Measurements from ENCODE around the gene ADGRL3. TPM values are rescaled to one million over a fixed set of nuclear protein-coding genes. Genes with fewer than 3 reads are reported as not detected.
"Not testable (repeated sequence)": the region's sequence is repeated elsewhere in the genome, so short reads cannot be mapped to it uniquely, and the experiment has no call there.

Gene ADGRL3
- total and polyA plus RNA-seq, 4 donors = 0.39 to 59.9 (median 2.9) TPM

DNA sequence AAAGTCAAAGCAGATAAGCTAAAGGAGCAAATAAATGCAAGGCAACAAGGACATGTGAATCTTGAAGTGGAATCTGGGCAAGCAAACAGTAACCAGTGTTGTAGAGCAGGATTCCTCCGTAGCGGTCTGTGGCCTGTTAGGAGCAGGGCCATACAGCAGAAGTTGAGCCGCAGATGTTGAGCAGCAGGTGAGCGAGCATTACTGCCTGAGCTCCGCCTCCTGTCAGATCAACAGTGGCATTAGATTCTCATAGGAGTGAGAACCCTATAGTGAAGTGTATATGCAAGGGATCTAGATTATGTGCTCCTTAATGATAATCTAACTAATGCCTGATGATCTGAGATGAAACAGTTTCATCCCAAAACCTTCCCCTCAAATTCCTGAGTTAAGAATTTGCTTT is 550.7 kb downstream of the ADGRL3 start:
- peaks cover 0 to 2% (median 0%) of the 10 kb centered on the region in 4 donors for H3K9me3 ChIP-seq (ENCODE audit: control insufficient read depth in 4 of 4, insufficient read depth in 3 of 4, low read length in 3 of 4)
- TF ChIP-seq, protein P1, sequence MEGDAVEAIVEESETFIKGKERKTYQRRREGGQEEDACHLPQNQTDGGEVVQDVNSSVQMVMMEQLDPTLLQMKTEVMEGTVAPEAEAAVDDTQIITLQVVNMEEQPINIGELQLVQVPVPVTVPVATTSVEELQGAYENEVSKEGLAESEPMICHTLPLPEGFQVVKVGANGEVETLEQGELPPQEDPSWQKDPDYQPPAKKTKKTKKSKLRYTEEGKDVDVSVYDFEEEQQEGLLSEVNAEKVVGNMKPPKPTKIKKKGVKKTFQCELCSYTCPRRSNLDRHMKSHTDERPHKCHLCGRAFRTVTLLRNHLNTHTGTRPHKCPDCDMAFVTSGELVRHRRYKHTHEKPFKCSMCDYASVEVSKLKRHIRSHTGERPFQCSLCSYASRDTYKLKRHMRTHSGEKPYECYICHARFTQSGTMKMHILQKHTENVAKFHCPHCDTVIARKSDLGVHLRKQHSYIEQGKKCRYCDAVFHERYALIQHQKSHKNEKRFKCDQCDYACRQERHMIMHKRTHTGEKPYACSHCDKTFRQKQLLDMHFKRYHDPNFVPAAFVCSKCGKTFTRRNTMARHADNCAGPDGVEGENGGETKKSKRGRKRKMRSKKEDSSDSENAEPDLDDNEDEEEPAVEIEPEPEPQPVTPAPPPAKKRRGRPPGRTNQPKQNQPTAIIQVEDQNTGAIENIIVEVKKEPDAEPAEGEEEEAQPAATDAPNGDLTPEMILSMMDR (IDR thresholded peaks at IDR 0.05; ENCODE audit: control extremely low read depth, extremely low read depth) = no peak
- WGBS, 2 donors = 84 to 93% methylated on average over 5 of the region's 5 CpGs
- DNase-seq (no peak), ATAC-seq (ENCODE audit: insufficient read depth, low FRiP score) (no peak)
- H3K36me3 ChIP-seq (ENCODE audit: control insufficient read depth in 4 of 4, insufficient read depth in 4 of 4, low read length in 4 of 4) = no peaks in the 10 kb centered on the region
- no peak overlapping the region for H3K4me3 ChIP-seq
- no peaks in the 10 kb centered on the region for H3K27me3 ChIP-seq (ENCODE audit: control insufficient read depth in 3 of 3, insufficient read depth in 3 of 3, low read length in 2 of 3)
- H3K27ac ChIP-seq (ENCODE audit: low read depth in 1 of 2, low read length in 1 of 2) = no peak overlapping the region
- no peak overlapping the region for H3K9ac ChIP-seq (ENCODE audit: insufficient read depth in 1 of 2, low read length in 2 of 2)
- H3K4me1 ChIP-seq (ENCODE audit: control insufficient read depth in 5 of 5, insufficient read depth in 5 of 5, low read length in 5 of 5) = no peaks in the 10 kb centered on the region

DNA sequence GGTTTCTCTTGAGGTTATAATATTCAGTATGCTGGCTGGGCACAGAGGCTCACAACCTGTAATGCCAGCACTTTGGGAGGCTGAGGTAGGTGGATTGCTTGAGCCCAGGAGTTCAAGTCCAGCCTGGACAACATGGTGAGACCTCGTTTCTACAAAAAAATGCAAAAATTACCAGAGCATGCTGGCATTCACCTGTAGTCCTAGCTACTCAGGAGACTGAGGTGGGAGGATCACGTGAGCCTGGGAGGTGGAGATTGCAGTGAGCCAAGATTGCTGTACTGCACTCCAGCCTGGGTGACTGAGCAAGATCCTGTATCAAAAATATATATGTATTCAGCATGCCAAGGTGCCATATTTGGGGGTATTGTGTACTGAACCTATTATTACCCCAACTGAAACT is 552.5 kb downstream of the ADGRL3 start:
- Histone ChIP-seq H3K9ac (ENCODE audit: insufficient read depth in 1 of 2, low read length in 2 of 2) (no peak overlapping the region), H3K27me3 (ENCODE audit: control insufficient read depth in 3 of 3, insufficient read depth in 3 of 3, low read length in 2 of 3) (no peaks in the 10 kb centered on the region), H3K36me3 (ENCODE audit: control insufficient read depth in 4 of 4, insufficient read depth in 4 of 4, low read length in 4 of 4) (no peaks in the 10 kb centered on the region), H3K27ac (ENCODE audit: low read depth in 1 of 2, low read length in 1 of 2) (no peak overlapping the region), H3K4me3 (no peak overlapping the region), H3K9me3 (ENCODE audit: control insufficient read depth in 4 of 4, insufficient read depth in 3 of 4, low read length in 3 of 4) (peaks cover 0 to 2% (median 0%) of the 10 kb centered on the region in 4 donors), H3K4me1 (ENCODE audit: control insufficient read depth in 5 of 5, insufficient read depth in 5 of 5, low read length in 5 of 5) (no peaks in the 10 kb centered on the region)
- ATAC-seq (ENCODE audit: insufficient read depth, low FRiP score) (no peak), DNase-seq (no peak)
- WGBS, 2 donors = 74 to 88% methylated on average over 2 of the region's 2 CpGs
- TF ChIP-seq, protein P1 (IDR thresholded peaks at IDR 0.05; ENCODE audit: control extremely low read depth, extremely low read depth) = no peak

DNA sequence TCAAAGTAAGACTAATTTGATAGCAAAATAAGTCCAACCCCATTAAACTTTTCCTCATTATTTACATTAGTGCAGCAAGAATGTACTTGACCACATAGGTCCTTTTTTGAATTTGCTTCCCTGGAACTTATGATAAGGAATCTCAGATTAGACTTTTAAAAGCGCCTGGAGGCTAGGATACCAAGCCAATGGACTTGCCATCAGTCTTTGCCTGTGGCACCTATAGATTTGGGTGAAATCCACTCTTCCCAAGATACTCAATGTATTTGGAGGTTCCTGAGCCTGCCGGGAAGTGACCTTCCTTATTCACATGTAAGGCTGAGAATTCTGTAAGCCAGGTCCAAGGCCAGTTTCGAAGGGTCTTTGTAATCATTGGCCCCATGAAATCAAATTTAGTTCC is 553.6 kb downstream of the ADGRL3 start:
- 84 to 90% methylated on average over 3 of the region's 3 CpGs for WGBS, 2 donors
- H3K9ac ChIP-seq (ENCODE audit: insufficient read depth in 1 of 2, low read length in 2 of 2) = no peak overlapping the region
- H3K27ac ChIP-seq (ENCODE audit: low read depth in 1 of 2, low read length in 1 of 2) = no peak overlapping the region
- no peaks in the 10 kb centered on the region for H3K27me3 ChIP-seq (ENCODE audit: control insufficient read depth in 3 of 3, insufficient read depth in 3 of 3, low read length in 2 of 3)
- no peak for ATAC-seq (ENCODE audit: insufficient read depth, low FRiP score)
- no peak for DNase-seq
- TF ChIP-seq, protein P1 (IDR thresholded peaks at IDR 0.05; ENCODE audit: control extremely low read depth, extremely low read depth) = no peak
- H3K36me3 ChIP-seq (ENCODE audit: control insufficient read depth in 4 of 4, insufficient read depth in 4 of 4, low read length in 4 of 4) = no peaks in the 10 kb centered on the region
- peaks cover 0 to 2% (median 0%) of the 10 kb centered on the region in 4 donors for H3K9me3 ChIP-seq (ENCODE audit: control insufficient read depth in 4 of 4, insufficient read depth in 3 of 4, low read length in 3 of 4)
- H3K4me3 ChIP-seq = no peak overlapping the region
- no peaks in the 10 kb centered on the region for H3K4me1 ChIP-seq (ENCODE audit: control insufficient read depth in 5 of 5, insufficient read depth in 5 of 5, low read length in 5 of 5)

DNA sequence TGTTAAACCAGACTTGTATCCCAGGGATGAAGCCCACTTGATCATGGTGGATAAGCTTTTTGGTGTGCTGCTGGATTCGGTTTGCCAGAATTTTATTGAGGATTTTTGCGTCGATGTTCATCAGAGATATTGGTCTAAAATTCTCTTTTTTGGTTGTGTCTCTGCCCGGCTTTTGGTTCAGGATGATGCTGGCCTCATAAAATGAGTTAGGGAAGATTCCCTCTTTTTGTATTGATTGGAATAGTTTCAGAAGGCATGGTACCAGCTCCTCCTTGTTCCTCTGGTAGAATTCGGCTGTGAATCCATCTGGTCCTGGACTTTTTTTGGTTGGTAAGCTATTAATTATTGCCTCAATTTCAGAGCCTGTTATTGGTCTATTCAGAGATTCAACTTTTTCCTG is 556.8 kb downstream of the ADGRL3 start:
- ATAC-seq (ENCODE audit: insufficient read depth, low FRiP score); H3K9ac ChIP-seq (ENCODE audit: insufficient read depth in 1 of 2, low read length in 2 of 2); H3K27me3 ChIP-seq (ENCODE audit: control insufficient read depth in 3 of 3, insufficient read depth in 3 of 3, low read length in 2 of 3); H3K27ac ChIP-seq (ENCODE audit: low read depth in 1 of 2, low read length in 1 of 2); H3K36me3 ChIP-seq (ENCODE audit: control insufficient read depth in 4 of 4, insufficient read depth in 4 of 4, low read length in 4 of 4); H3K4me1 ChIP-seq (ENCODE audit: control insufficient read depth in 5 of 5, insufficient read depth in 5 of 5, low read length in 5 of 5); H3K4me3 ChIP-seq; DNase-seq; H3K9me3 ChIP-seq (ENCODE audit: control insufficient read depth in 4 of 4, insufficient read depth in 3 of 4, low read length in 3 of 4): not testable (repeated sequence)
- 75 to 96% methylated on average over 5 of the region's 5 CpGs for WGBS, 2 donors

DNA sequence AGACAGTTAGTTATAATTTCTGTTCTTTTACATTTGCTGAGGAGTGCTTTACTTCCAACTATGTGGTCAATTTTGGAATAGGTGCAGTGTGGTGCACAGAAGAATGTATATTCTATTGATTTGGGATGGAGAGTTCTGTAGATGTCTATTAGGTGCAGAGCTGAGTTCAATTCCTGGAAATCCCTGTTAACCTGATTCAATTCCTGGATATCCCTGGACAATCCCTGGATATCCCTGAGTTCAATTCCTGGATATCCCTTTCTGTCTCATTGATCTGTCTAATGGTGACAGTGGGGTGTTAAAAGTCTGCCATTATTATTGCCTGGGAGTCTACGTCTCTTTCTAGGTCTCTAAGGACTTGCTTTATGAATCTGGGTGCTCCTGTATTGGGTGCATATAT is 557.9 kb downstream of the ADGRL3 start:
- not testable (repeated sequence) for H3K4me3 ChIP-seq; H3K36me3 ChIP-seq (ENCODE audit: control insufficient read depth in 4 of 4, insufficient read depth in 4 of 4, low read length in 4 of 4); DNase-seq; H3K27ac ChIP-seq (ENCODE audit: low read depth in 1 of 2, low read length in 1 of 2); ATAC-seq (ENCODE audit: insufficient read depth, low FRiP score); H3K4me1 ChIP-seq (ENCODE audit: control insufficient read depth in 5 of 5, insufficient read depth in 5 of 5, low read length in 5 of 5); H3K9ac ChIP-seq (ENCODE audit: insufficient read depth in 1 of 2, low read length in 2 of 2); H3K9me3 ChIP-seq (ENCODE audit: control insufficient read depth in 4 of 4, insufficient read depth in 3 of 4, low read length in 3 of 4); H3K27me3 ChIP-seq (ENCODE audit: control insufficient read depth in 3 of 3, insufficient read depth in 3 of 3, low read length in 2 of 3)
- 80 to 93% methylated on average over 1 of the region's 1 CpG for WGBS, 2 donors

DNA sequence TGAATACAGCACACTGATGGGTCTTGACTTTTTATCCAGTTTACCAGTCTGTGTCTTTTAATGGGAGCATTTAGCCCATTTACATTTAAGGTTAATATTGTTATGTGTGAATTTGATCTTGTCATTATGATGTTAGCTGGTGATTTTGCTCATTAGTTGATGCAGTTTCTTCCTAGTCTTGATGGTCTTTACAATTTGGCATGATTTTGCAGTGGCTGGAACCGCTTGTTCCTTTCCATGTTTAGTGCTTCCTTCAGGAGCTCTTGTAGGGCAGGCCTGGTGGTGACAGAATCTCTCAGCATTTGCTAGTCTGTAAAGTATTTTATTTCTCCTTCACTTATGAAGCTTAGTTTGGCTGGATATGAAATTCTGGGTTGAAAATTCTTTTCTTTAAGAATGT is 558.5 kb downstream of the ADGRL3 start:
- H3K9me3 ChIP-seq (ENCODE audit: control insufficient read depth in 4 of 4, insufficient read depth in 3 of 4, low read length in 3 of 4); H3K36me3 ChIP-seq (ENCODE audit: control insufficient read depth in 4 of 4, insufficient read depth in 4 of 4, low read length in 4 of 4); H3K9ac ChIP-seq (ENCODE audit: insufficient read depth in 1 of 2, low read length in 2 of 2); H3K27ac ChIP-seq (ENCODE audit: low read depth in 1 of 2, low read length in 1 of 2); H3K27me3 ChIP-seq (ENCODE audit: control insufficient read depth in 3 of 3, insufficient read depth in 3 of 3, low read length in 2 of 3); H3K4me3 ChIP-seq; ATAC-seq (ENCODE audit: insufficient read depth, low FRiP score); H3K4me1 ChIP-seq (ENCODE audit: control insufficient read depth in 5 of 5, insufficient read depth in 5 of 5, low read length in 5 of 5); DNase-seq: not testable (repeated sequence)
- 87 to 100% methylated on average over 1 of the region's 1 CpG for WGBS, 2 donors
